ENCODE results near the gene ADAM23.

Gene ADAM23

DNA sequence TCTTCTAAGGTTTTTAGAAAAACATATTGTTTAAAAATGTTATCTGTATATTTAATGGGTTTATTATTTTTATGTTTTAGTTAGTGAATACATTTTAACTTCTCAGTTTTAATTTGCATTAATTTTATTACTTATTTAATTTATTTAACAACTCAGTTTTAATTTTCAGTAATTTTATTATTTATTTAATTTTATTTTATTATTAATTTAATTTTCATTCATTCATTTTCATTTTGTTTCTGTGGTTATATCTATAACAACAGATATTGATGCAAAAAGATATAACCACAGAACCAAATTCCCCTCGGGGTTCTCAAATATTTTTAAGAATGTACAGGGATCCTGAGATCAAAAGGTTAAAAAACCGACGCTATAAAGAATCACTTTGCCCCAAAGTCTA lies 221.9 kb downstream of the ADAM23 start:
- no peak for DNase-seq
